Head of caudate nucleus (tissue), 42 donors: Measurements from ENCODE around the gene CDRT15.

Experiments used
- DNase-seq, 42 donors: peaks; one replicate each; pipeline versions ENCODE4 v3.0.0 to v3.0.0-alpha.2; 2020 to 2021; ENCODE audit warnings: mixed read lengths in 7 of 42
- intact Hi-C: fragments of 100-400 bp; cut with DNase I; formaldehyde crosslinking; loops from one replicate; pipeline ENCODE4 v1.15.0; 2022

Gene CDRT15

GRCh38 chr17:14211246-14211645 is 25.4 kb downstream of the CDRT15 start:
- no peak for DNase-seq
- intact Hi-C loops = no loop called here

GRCh38 chr17:14209215-14209614 is 27.4 kb downstream of the CDRT15 start:
- intact Hi-C loops = no loop called here
- no peak for DNase-seq

GRCh38 chr17:14207791-14208190 is 28.9 kb downstream of the CDRT15 start:
- intact Hi-C loops = no loop called here
- DNase-seq = no peak

- no peak for DNase-seq
- intact Hi-C loops = no loop called here
Measured at GRCh38 chr17:14206891-14207290, 29.8 kb downstream of the CDRT15 start.

GRCh38 chr17:14205992-14206461 is 30.6 kb downstream of the CDRT15 start:
- intact Hi-C loops = no loop called here
- DNase-seq = peak in 21 of 42 donors; percentile 4 to 61 (median 31)

- intact Hi-C loops = no loop called here
Measured at GRCh38 chr17:14205380-14205779, 31.3 kb downstream of the CDRT15 start.

GRCh38 chr17:14204546-14204945 is 32.1 kb downstream of the CDRT15 start:
- no peak for DNase-seq
- intact Hi-C loops = no loop called here

More at GRCh38 chr17:14205380-14205779, 31.3 kb downstream of the CDRT15 start:
- no peak for DNase-seq

GRCh38 chr17:14204084-14204483 is 32.6 kb downstream of the CDRT15 start:
- intact Hi-C loops = no loop called here
- DNase-seq = no peak

GRCh38 chr17:14203388-14203787 is 33.3 kb downstream of the CDRT15 start:
- intact Hi-C loops = no loop called here
- DNase-seq = peak in 11 of 42 donors; percentile 7 to 70 (median 32)

GRCh38 chr17:14202388-14203166 is 34.1 kb downstream of the CDRT15 start:
- intact Hi-C loops = no loop called here
- DNase-seq = no peak

- no peak for DNase-seq
- intact Hi-C loops = no loop called here
Measured at GRCh38 chr17:14201988-14202380, 34.7 kb downstream of the CDRT15 start.

GRCh38 chr17:14201021-14201987 is 35.4 kb downstream of the CDRT15 start:
- intact Hi-C loops = no loop called here
- DNase-seq = peak in 1 of 42 donors; percentile 9

- DNase-seq = no peak
- intact Hi-C loops = no loop called here
Measured at GRCh38 chr17:14200354-14200753, 36.3 kb downstream of the CDRT15 start.

- intact Hi-C loops = no loop called here
- DNase-seq = no peak
Measured at GRCh38 chr17:14199601-14200000, 37.1 kb downstream of the CDRT15 start.

GRCh38 chr17:14198575-14198974 is 38.1 kb downstream of the CDRT15 start:
- intact Hi-C loops = no loop called here
- DNase-seq = no peak

- intact Hi-C loops = no loop called here
- no peak for DNase-seq
Measured at GRCh38 chr17:14198013-14198412, 38.6 kb downstream of the CDRT15 start.

GRCh38 chr17:14197586-14197985 is 39.1 kb downstream of the CDRT15 start:
- intact Hi-C loops = no loop called here
- DNase-seq = no peak

- no peak for DNase-seq
- intact Hi-C loops = no loop called here
Measured at GRCh38 chr17:14197057-14197456, 39.6 kb downstream of the CDRT15 start.

- no peak for DNase-seq
- intact Hi-C loops = no loop called here
Measured at GRCh38 chr17:14196377-14196997, 40.2 kb downstream of the CDRT15 start.
